ENCODE data around the gene CCDC192.

Gene CCDC192

DNA sequence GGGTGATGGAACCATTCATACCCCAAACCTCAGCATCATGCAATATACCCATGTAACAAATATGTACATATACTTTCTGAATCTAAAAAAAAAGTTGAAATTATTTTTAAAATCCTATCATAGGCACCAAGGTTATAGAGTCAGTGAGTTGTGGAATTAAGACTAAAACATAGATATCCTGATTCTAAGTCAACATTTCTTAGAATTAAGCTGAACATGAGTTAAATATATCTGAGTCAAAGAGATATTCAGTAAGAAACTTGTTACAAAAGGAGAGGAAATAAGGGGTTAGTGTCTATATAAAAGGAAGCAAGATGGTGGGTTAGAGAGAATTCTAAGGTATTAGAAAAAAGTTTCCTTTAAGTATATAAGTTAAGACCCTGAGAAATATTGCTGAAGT lies 89.9 kb downstream of the CCDC192 start:
- H3K4me3 ChIP-seq (ENCODE audit: control insufficient read depth, low read depth, low read length), result no peak overlapping the region
- TF ChIP-seq, protein P1, sequence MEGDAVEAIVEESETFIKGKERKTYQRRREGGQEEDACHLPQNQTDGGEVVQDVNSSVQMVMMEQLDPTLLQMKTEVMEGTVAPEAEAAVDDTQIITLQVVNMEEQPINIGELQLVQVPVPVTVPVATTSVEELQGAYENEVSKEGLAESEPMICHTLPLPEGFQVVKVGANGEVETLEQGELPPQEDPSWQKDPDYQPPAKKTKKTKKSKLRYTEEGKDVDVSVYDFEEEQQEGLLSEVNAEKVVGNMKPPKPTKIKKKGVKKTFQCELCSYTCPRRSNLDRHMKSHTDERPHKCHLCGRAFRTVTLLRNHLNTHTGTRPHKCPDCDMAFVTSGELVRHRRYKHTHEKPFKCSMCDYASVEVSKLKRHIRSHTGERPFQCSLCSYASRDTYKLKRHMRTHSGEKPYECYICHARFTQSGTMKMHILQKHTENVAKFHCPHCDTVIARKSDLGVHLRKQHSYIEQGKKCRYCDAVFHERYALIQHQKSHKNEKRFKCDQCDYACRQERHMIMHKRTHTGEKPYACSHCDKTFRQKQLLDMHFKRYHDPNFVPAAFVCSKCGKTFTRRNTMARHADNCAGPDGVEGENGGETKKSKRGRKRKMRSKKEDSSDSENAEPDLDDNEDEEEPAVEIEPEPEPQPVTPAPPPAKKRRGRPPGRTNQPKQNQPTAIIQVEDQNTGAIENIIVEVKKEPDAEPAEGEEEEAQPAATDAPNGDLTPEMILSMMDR (conservative IDR thresholded peaks at IDR 0.05; ENCODE audit: control insufficient read depth, insufficient read depth, low read depth, low read length), result no peak
- no peak for DNase-seq (ENCODE audit: low read depth)

DNA sequence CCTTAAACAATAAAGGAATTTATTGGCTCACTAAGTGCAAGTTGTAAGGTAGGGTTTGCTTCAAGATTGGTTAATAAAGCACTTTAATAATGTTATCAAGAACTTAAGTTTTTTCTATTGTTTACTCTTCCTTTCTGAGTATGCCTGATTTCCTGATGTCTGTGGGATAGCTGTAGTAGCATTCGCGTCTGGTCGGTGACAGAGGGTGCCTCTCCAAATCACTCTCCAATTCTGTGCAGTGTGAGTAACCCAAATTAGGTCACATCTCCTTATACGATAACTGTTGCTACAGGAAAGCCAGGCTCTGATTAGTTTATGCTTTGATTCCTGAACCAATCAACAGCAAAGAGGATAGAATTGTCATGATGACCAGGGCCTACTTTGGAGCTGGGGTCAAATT lies 90.7 kb downstream of the CCDC192 start:
- H3K4me3 ChIP-seq (ENCODE audit: control insufficient read depth, low read depth, low read length), result no peak overlapping the region
- no peak for DNase-seq (ENCODE audit: low read depth)
- TF ChIP-seq, protein P1 (conservative IDR thresholded peaks at IDR 0.05; ENCODE audit: control insufficient read depth, insufficient read depth, low read depth, low read length), result no peak

DNA sequence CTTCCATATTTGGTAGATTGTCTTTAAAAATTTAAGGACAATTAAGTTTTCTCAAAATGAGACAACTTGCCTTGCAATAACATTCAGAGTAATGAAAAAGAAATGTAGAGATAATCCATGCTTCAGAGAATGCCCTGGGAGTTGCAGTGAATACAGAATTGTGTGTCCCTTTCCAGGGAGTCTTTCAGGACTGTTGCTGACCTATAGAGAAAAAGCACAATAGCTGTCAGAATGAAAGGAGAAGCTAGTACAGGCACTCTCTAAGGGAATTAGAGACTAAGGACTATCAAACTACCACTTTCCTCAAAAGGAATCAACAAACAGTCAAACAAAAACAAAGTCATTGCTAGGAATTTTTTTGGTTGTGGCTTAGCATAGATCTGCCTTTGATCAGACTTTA lies 93.0 kb downstream of the CCDC192 start:
- TF ChIP-seq, protein P1 (conservative IDR thresholded peaks at IDR 0.05; ENCODE audit: control insufficient read depth, insufficient read depth, low read depth, low read length), result no peak
- no peak overlapping the region for H3K4me3 ChIP-seq (ENCODE audit: control insufficient read depth, low read depth, low read length)
- no peak for DNase-seq (ENCODE audit: low read depth)

DNA sequence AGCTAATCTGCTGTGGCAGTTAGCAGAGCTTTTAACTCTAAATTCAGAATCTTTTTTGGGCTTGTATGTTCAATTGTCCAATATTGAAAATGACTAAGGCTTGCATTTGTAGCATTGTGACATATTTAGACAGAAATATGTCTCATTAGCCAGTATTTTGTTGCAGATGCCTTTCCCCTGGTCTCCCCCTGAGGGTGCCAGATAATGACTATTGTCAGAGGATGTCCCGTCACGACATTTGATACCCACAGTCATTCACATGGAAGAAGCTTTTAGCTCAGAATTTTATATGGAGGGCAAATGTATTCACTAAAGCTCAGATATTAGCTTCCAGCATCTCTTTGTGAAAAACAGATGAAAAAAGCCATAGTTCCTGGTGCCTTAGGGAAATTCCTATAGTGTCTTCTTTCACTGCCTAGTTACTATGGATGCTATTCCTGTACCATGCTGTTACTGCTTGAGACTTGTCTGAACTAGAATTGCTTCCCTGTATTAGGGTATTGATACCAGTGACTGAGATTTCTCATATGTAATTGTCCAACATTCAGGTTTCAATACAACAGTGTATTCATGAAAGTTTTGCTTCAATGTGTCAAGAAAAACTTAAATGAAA lies 96.2 kb downstream of the CCDC192 start:
- no peak for DNase-seq (ENCODE audit: low read depth)
- H3K4me3 ChIP-seq (ENCODE audit: control insufficient read depth, low read depth, low read length), result no peak overlapping the region
- TF ChIP-seq, protein P1 (conservative IDR thresholded peaks at IDR 0.05; ENCODE audit: control insufficient read depth, insufficient read depth, low read depth, low read length), result no peak

DNA sequence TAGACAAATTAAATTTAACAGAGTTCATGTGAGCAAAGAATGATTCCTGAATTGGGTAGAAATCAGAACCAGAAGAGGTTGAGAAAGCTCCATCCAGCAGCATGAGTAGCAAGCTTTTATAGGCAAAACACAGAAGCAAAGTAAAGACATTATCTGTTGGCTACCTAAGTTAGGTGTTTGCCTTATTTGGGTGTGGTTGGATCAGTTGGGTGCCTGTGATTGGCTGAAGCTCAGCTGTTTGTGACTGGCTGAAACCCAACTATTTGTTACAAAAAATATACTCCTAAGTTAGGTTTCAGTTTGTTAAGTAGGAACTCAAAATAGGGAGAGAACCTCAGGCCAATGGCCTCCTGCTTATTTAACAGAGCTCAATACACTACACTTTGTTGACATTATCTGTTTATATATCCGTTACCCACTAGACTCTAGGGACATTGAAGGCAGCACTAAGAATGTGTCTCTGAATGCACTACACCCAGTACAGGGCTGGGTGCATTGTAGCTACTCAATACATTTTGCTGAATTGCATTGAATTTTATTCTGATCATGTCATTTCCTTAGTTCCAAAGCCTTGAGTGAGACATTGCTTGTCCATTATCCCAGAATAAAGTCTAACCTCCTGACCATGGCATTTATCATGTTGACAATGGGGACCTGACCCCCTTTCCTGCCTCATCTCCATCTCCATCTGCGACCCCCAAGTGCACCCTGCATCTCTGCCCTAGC lies 98.7 kb downstream of the CCDC192 start:
- DNase-seq (ENCODE audit: low read depth), result peak; percentile 30

DNA sequence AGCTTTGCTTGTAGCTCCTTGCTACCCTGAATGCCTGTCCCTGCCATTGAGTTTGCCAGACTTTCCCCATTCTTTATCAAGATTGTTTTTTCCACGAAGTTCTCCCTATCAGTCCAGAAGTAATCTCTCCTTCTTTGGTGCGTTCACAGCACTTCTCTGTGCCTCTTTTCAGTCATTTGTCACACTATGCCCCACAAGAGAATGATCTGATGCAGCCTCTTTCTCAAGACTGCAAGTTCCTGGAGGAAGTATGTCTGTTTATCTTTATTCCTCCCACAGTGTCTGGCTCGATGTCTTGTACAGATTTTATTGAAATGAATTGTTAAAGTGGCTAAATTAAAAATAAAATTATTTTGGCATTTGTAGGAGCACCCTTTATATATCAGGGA lies 99.3 kb downstream of the CCDC192 start:
- H3K4me3 ChIP-seq (ENCODE audit: control insufficient read depth, low read depth, low read length), result no peak overlapping the region

More for the DNA sequence above, 98.7 kb downstream of the CCDC192 start:
- H3K4me3 ChIP-seq (ENCODE audit: control insufficient read depth, low read depth, low read length), result no peak overlapping the region
- TF ChIP-seq, protein P1 (conservative IDR thresholded peaks at IDR 0.05; ENCODE audit: control insufficient read depth, insufficient read depth, low read depth, low read length), result no peak

More for the DNA sequence above, 99.3 kb downstream of the CCDC192 start:
- DNase-seq (ENCODE audit: low read depth), result no peak
- TF ChIP-seq, protein P1 (conservative IDR thresholded peaks at IDR 0.05; ENCODE audit: control insufficient read depth, insufficient read depth, low read depth, low read length), result no peak

Data from fibroblast of mammary gland (primary cell).